Measurements from ENCODE around the gene PRG3.

Gene PRG3

DNA sequence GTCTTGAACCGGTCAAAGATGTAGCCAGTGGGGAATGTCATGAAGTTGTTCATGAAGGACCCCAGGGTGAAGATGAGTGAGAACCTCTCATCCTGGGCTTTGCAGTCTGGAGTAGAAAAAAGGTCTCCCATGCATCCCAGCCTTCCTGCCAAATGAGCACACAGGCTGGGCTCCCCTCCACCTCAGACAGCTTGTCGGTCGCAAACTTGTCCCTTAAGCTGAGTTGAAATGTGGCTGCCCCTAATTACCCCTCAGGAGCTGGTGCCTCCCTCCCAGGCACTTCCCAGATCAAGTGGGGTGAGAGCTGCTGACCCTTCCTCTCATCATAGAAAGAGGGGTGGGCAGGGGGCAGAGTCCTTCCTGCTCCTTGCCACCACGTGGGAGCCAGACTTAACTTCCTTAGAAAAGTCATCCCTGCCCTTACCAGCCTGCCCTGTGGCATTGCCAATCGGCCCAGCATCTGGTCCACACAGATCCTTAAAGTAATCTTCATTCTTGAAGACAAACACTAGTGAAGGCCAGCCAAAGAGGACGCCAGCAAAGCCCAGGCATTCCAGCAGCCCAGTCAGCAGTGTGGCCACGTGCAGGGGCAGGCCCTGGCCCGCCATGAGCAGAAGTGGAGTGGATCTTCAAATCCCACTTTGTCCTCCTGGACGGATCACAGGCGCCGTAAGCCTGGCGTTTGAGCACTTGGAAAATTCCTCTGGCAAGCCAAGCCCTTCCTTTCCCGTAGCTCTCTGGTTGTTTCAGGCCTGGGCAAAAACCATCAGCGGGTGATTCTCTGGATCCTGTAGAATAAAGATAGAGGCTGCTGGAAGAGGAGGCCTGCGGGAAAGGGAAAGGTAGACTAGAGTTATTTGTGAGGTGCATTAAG is 44.9 kb upstream of the PRG3 start:
- H3K27ac ChIP-seq, result no peak overlapping the region
- TF ChIP-seq CTCF (conservative IDR thresholded peaks at IDR 0.05), result no peak

DNA sequence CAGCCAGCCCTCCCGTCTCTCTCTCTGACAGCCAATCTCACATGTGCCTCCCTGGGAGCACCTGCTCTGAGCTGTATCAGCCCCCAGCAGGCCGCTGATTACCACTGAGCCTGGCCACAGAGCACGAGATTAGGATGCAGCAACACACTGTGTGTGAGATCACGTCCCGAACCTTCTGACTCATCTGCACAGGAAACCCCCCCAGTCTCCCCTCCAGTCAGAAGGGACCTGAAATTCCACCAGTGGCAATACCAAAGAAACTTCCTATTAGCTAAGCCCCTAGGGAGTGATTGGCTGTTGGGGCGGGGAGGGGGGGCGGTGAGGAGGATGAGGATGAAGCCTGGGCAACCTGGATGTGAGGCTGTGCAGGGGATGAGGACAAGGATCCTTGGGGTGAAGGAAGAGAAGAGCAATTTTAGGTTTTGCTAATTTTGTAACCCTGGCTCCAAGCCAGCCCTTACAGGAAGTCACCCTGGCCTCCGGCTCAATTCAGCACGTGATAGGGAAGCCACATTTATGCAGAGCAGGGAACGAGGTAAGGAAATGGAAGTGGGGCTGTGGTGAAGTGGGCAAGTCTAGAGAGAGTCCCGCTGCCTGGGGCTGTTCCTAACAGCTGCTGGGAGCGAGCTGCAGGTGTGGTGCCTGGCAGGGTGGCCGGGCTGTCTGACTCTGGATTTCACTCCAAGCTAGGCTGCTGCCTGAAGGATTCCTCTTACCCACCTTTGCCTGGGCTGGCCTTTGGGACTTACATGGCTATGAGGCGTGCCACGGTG is 44.0 kb upstream of the PRG3 start:
- H3K27ac ChIP-seq, result no peak overlapping the region
- no peak for TF ChIP-seq CTCF (conservative IDR thresholded peaks at IDR 0.05)

DNA sequence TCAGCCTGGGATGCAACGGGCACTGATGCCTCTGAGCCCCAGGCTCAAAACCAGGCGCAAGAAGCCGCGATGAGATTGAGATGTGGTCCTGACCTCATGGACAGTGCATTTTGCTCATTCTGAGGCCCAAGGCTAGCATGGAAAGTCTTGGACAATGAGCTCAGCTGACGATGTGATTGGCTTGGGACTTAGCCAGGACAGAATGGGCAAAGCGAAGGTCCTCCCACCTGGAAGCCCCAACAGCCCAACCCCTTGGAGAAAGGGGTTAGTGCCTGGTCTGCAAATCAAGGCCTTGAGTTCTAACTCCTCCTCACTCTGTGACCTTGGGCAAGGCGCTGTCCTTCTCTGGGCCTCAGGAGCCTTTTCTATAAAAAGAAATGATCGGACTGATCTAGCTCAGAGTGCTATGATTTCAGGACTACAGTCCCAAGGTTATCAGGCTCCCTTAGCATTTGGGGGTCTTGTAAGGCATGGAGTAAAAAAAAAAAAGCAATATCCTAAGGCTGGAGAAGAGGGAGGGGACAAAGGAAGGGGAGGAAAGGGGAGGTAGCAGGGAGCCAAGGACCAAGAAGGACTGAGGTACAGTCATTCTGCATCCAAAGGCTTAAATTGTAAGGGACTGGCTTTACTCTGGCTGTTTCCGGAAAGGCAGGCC is 43.3 kb upstream of the PRG3 start:
- H3K27ac ChIP-seq, result no peak overlapping the region
- no peak for TF ChIP-seq CTCF (conservative IDR thresholded peaks at IDR 0.05)

DNA sequence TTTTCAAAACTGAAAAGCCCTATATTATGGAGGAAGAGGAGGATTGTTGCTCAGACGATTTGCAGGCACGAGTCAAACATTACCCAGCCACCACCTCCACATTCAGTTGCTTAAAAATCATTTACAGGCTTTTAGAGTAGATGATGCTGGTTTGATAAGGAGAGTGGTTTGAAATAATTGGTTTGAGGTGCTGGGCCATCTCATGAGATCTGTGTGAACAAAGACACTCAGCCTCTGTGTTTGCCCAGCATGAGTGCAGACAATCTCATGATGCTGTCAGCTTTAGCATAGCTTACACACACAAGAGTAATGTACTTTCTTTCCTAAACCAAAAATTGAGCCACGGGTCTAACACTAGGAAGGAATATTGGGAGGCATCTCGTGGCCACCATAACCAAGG is 41.7 kb upstream of the PRG3 start:
- TF ChIP-seq CTCF (conservative IDR thresholded peaks at IDR 0.05), result no peak
- H3K27ac ChIP-seq, result no peak overlapping the region

DNA sequence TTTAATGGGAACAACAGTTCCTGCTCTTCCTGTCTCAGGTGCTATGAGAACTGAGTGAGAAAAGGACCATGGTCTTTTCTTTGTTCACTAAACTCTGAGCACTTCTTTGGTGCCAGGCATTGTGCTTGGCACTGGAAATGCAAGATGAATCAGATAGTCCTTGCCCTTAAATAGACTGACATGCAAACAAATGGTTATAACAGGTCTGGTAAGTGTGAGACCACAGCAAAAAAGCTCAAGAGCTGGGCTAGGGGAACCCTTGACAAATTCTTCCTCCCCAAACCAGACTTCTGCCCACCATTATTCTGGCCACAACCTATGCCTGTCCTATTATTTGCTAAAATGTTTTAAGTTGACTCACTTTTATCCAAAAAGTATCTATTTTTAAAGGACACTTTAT is 40.9 kb upstream of the PRG3 start:
- no peak for TF ChIP-seq CTCF (conservative IDR thresholded peaks at IDR 0.05)
- H3K27ac ChIP-seq, result no peak overlapping the region

DNA sequence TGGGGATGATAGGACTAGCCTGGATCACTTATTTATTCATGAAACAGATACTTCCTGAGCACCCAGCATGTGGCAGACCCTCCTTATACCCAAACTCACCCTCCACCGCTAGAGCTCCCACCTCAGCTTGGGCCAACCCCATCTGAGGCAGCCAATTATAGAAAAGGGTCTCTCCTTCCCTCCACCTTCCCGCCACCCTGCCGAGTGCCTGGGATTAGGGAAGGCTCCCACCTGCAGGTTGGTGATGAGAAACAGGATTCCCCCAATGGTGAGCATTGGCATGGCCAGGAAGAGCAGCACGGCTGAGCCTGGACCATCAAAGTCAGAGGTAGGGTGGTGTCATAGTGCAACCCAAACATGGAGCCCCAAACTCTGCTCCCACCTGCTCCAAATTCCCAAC is 40.1 kb upstream of the PRG3 start:
- no peak overlapping the region for H3K27ac ChIP-seq
- no peak for TF ChIP-seq CTCF (conservative IDR thresholded peaks at IDR 0.05)

DNA sequence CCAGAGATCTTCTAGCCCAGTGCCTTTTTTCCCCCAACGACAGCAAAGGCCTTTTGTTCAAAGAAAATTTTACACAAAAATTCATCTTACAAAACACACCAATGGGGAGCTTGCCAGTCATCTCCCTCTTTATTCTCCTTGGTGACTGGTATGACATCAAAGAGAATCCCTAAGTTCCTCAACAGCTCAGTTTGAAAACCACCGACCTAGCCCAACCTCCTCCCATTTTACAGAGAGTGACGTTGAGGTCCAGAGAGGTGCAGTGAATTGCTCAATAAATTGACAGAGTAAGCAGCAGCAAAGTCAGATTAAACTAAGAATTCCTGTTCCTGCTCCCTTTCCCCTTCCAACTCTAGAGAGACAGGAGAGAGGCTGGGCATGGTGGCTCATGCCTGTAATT is 38.2 kb upstream of the PRG3 start:
- no peak overlapping the region for H3K27ac ChIP-seq
- no peak for TF ChIP-seq CTCF (conservative IDR thresholded peaks at IDR 0.05)

All from VCaP (cell line).